K562 (cell line): ENCODE results near the gene SLC17A9. TPM values are rescaled to one million over a fixed set of nuclear protein-coding genes. Genes with fewer than 3 reads are reported as not detected.

Experiments
- ATAC-seq: fragments of 200-7000 bp; cut with Tn5 transposase; 3 replicates; pipeline ENCODE4 v1.9.1; 2020; ENCODE audit warnings: moderate library complexity
- BruUV-seq: library from RNA; stranded (reverse); fragments of 400-500 nt; replicated peaks from 2 replicates; lab custom pipeline; 2021; lab: Mats Ljungman, UMichigan
- CTCF ChIA-PET: fragments of 300-600 bp; formaldehyde crosslinking; extraction: SDS; loops from one replicate; lab custom pipeline; 2021; ENCODE audit warnings: low intra/inter-chr PET ratio; lab: Yijun Ruan, JAX
- POLR2A ChIA-PET: fragments of 300-600, 350-650 bp; sonication (Branson Sonifier 250); formaldehyde crosslinking; extraction: SDS; loops from one replicate; lab custom pipeline; 2021; ENCODE audit warnings: antibody characterized with exemption, inconsistent platforms; lab: Yijun Ruan, JAX
- DNase-seq, 4 experiments: peaks; one replicate each; pipeline versions ENCODE4 v3.0.0 to v3.0.0-alpha.2; 2011 to 2018; ENCODE audit warnings: low spot score in 3 of 4, mixed read lengths in 3 of 4; ENCODE audit errors: extremely low read depth in 1 of 4
- FAIRE-seq: peaks from 2 replicates; lab custom pipeline; 2011; peaks lifted over from hg19 to GRCh38; lab: Jason Lieb, UNC
- H2AFZ ChIP-seq: 2 replicates; pipeline ENCODE4 v1.6.0; 2011; ENCODE audit warnings: low read depth, low read length, control low read depth, inconsistent platforms
- H3K27ac ChIP-seq: fragments of 200-600 bp; 3 replicates; pipeline ENCODE4 v1.8.0; 2011; ENCODE audit warnings: low read depth, mild to moderate bottlenecking, control low read depth, inconsistent platforms, low read length, moderate library complexity, mixed read lengths; ENCODE audit errors: extremely low read depth
- H3K27me3 ChIP-seq, 2 experiments: fragments of 300-600 bp in 1 of 2; 2 replicates in 1 of 2; 3 replicates in 1 of 2; pipeline versions ENCODE4 v1.6.0 to v1.8.0; 2011; ENCODE audit warnings: inconsistent platforms in 2 of 2, low read length in 2 of 2, mild to moderate bottlenecking in 1 of 2, mixed read lengths in 1 of 2, moderate library complexity in 1 of 2; ENCODE audit not compliant: control insufficient read depth in 2 of 2, insufficient read depth in 2 of 2
- H3K36me3 ChIP-seq: fragments of 300-600 bp; 3 replicates; pipeline ENCODE4 v1.8.0; 2011; ENCODE audit warnings: mild to moderate bottlenecking, low read length, inconsistent platforms; ENCODE audit not compliant: control insufficient read depth, insufficient read depth
- H3K4me1 ChIP-seq, 2 experiments: fragments of 200-600 bp in 1 of 2; replicated peaks in 1 of 2; 2 replicates in 1 of 2; 3 replicates in 1 of 2; pipeline versions ENCODE4 v1.5.1 to v1.8.0; 2011; ENCODE audit warnings: inconsistent platforms in 2 of 2, low read length in 2 of 2, mild to moderate bottlenecking in 1 of 2, mixed read lengths in 1 of 2, moderate library complexity in 1 of 2; ENCODE audit not compliant: control insufficient read depth in 2 of 2, insufficient read depth in 2 of 2
- H3K4me2 ChIP-seq: 2 replicates; pipeline ENCODE4 v1.6.1; 2011; ENCODE audit warnings: low read length, control low read depth, inconsistent platforms, mixed read lengths; ENCODE audit not compliant: insufficient read depth
- H3K4me3 ChIP-seq: fragments of 200-600 bp; sonication (generic), shearing (Covaris generic); 2 replicates; pipeline ENCODE4 v1.5.1; 2016; ENCODE audit warnings: control low read depth, inconsistent platforms
- H3K79me2 ChIP-seq: fragments of 200-600 bp; 3 replicates; pipeline ENCODE4 v1.8.0; 2011; ENCODE audit warnings: low read length, inconsistent platforms; ENCODE audit not compliant: control insufficient read depth, insufficient read depth
- H3K9ac ChIP-seq, 2 experiments: 2 replicates each; pipeline versions ENCODE4 v1.6.0 to v1.6.1; 2011; ENCODE audit warnings: low read depth in 2 of 2, low read length in 2 of 2, control low read depth in 1 of 2, inconsistent platforms in 1 of 2, mild to moderate bottlenecking in 1 of 2, mixed read lengths in 1 of 2; ENCODE audit not compliant: insufficient read depth in 1 of 2
- H3K9me1 ChIP-seq: one replicate; pipeline ENCODE4 v1.6.0; 2011; ENCODE audit warnings: inconsistent platforms, mild to moderate bottlenecking, low read length, moderate library complexity; ENCODE audit not compliant: control insufficient read depth, insufficient read depth
- H3K9me3 ChIP-seq: replicated peaks from 2 replicates; pipeline ENCODE4 v1.5.1; 2011; ENCODE audit warnings: low read depth, low read length, inconsistent platforms; ENCODE audit not compliant: control insufficient read depth, insufficient read depth
- H4K20me1 ChIP-seq: replicated peaks from 2 replicates; pipeline ENCODE4 v1.6.1; 2011; ENCODE audit warnings: low read length, inconsistent platforms, mixed read lengths; ENCODE audit not compliant: control insufficient read depth, insufficient read depth
- BRCA1 ChIP-seq, 2 experiments: fragments of 450-650 bp in 1 of 2; sonication (generic) in 1 of 2; formaldehyde crosslinking in 1 of 2; IDR thresholded peaks; 2 replicates each; pipeline versions ENCODE4 v1.5.0 to v1.6.1; 2017 to 2020; ENCODE audit warnings: mild to moderate bottlenecking in 1 of 2, missing genetic modification reagents in 1 of 2
- FOXJ2 ChIP-seq: fragments of 200-800 bp; sonication (Bioruptor generic); IDR thresholded peaks from 2 replicates; pipeline ENCODE4 v1.6.1; 2016; ENCODE audit warnings: missing genetic modification characterization, missing compliant biosample characterization
- SNRNP70 ChIP-seq: fragments of 200-400 bp; formaldehyde crosslinking; optimal IDR thresholded peaks from 2 replicates; pipeline ENCODE3; 2017; ENCODE audit warnings: low read depth, low read length
- TBL1XR1 ChIP-seq, 2 experiments: IDR thresholded peaks; 2 replicates each; pipeline ENCODE4 v1.6.1; 2012; ENCODE audit warnings: improper control_type of control experiment in 2 of 2, low read length in 2 of 2, mild to moderate bottlenecking in 1 of 2
- WGBS: fragments of 100-300 bp; shearing (Covaris generic); methylation state at CpG from one replicate; pipeline ENCODE4 v1.1.6; 2016; ENCODE audit warnings: low coverage, mixed read lengths; ENCODE audit not compliant: insufficient coverage; ENCODE audit errors: missing lambda C conversion rate; 5-methylcytosine and 5-hydroxymethylcytosine counted together
- in situ Hi-C: fragments of 300-500 bp; cut with MboI; formaldehyde crosslinking; loops from 4 replicates; pipeline ENCODE4 v1.15.0; 2018; ENCODE audit warnings: inconsistent platforms, mixed read lengths
- intact Hi-C: fragments of 100-400 bp; cut with micrococcal nuclease; formaldehyde crosslinking; loops from 2 replicates; pipeline ENCODE4 v1.14.2; 2022
- polyA plus RNA-seq, 8 experiments: library from polyadenylated mRNA; depleted of rRNA in 4 of 8; stranded (reverse) in 5 of 8; unstranded in 3 of 8; fragments of >200 nt; fragmentation: Nextera tagmentation in 2 of 8; fragmentation: Illumina TruSeq in 1 of 8; extraction: Ambion mirVana in 2 of 8; extraction: Trizol in 1 of 8; gene quantifications; 2 replicates each; pipeline versions ENCODE4 v1.2.1 to v1.2.3, GENCODE V29; 2011 to 2014; ENCODE audit warnings: inconsistent platforms in 1 of 8, missing spikeins in 1 of 8
- total RNA-seq, 7 experiments: library from RNA; depleted of rRNA in 6 of 7; stranded (reverse); fragments of >200 nt in 6 of 7; fragmentation: Illumina TruSeq in 2 of 7; extraction: Trizol in 2 of 7; gene quantifications; 2 replicates each; pipeline versions ENCODE4 v1.2.1 to v1.2.3, GENCODE V29; 2011 to 2021; ENCODE audit warnings: low replicate concordance in 1 of 7
- TF ChIP-seq, protein P1 (sequence below): sonication (generic); formaldehyde crosslinking; IDR thresholded peaks from 2 replicates; pipeline ENCODE4 v1.8.1; 2023; ENCODE audit warnings: missing genetic modification reagents, mild to moderate bottlenecking, borderline replicate concordance

Gene SLC17A9
- total and polyA plus RNA-seq, 9 of the 15 experiments (the other 6 are each of a cell fraction or from before 2014, with no cell fraction given) = 0.04 to 0.31 TPM; not detected in 7

DNA sequence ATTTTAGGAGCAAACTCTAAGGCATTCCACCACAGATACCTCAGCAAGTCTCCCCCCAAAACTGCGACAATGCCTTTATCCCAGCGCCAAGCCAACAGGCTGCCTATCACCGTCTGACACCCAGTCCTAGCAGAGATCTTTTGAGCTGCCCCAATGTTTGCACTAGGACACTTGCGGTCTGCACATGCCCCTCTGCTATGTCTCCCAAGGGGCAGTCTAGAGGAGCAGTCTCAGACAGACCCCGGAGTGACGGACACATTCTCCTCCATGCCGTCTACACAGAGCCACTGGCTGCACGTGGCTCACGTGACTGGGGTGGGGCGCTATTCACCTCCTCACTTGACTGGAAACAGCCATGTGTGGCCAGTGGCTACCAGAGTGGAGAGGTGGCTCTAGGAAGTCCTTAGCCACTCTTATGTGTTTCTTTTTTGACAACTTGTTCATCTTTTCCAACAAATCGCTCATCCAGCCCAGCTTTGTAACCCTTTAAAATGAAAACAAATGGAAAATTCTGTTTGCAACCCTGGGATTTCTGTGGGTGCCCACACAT is 42.2 kb upstream of the SLC17A9 start:
- H3K27me3 ChIP-seq = no peaks in the 10 kb centered on the region
- intact Hi-C loops (no loop called here), in situ Hi-C loops (no loop called here)
- peaks cover 92% of the 10 kb centered on the region for H3K36me3 ChIP-seq
- peaks cover 27% of the 10 kb centered on the region for H4K20me1 ChIP-seq
- WGBS = 94% methylated on average over 11 of the region's 11 CpGs
- CTCF ChIA-PET = no interaction called here
- no peak for ATAC-seq
- POLR2A ChIA-PET = interaction anchor here (0.6 to 6.5 kb wide), 3 partner anchors 12 to 84 kb away, joined by 4 to 45 read pairs (median 4); partner anchors contain the start of gene DIDO1
- no peaks in the 10 kb centered on the region for H3K9me3 ChIP-seq
- no peak overlapping the region for H2AFZ ChIP-seq
- TF ChIP-seq BRCA1 (IDR thresholded peaks at IDR 0.05) (no peak), BRCA1 (CRISPR knock-in tag; IDR thresholded peaks at IDR 0.05) (no peak), FOXJ2 (tag) (no peak), TBL1XR1 (IDR thresholded peaks at IDR 0.05; ENCODE audit: low read length in 2 of 2) (no peak), SNRNP70 (no peak)
- TF ChIP-seq, protein P1, sequence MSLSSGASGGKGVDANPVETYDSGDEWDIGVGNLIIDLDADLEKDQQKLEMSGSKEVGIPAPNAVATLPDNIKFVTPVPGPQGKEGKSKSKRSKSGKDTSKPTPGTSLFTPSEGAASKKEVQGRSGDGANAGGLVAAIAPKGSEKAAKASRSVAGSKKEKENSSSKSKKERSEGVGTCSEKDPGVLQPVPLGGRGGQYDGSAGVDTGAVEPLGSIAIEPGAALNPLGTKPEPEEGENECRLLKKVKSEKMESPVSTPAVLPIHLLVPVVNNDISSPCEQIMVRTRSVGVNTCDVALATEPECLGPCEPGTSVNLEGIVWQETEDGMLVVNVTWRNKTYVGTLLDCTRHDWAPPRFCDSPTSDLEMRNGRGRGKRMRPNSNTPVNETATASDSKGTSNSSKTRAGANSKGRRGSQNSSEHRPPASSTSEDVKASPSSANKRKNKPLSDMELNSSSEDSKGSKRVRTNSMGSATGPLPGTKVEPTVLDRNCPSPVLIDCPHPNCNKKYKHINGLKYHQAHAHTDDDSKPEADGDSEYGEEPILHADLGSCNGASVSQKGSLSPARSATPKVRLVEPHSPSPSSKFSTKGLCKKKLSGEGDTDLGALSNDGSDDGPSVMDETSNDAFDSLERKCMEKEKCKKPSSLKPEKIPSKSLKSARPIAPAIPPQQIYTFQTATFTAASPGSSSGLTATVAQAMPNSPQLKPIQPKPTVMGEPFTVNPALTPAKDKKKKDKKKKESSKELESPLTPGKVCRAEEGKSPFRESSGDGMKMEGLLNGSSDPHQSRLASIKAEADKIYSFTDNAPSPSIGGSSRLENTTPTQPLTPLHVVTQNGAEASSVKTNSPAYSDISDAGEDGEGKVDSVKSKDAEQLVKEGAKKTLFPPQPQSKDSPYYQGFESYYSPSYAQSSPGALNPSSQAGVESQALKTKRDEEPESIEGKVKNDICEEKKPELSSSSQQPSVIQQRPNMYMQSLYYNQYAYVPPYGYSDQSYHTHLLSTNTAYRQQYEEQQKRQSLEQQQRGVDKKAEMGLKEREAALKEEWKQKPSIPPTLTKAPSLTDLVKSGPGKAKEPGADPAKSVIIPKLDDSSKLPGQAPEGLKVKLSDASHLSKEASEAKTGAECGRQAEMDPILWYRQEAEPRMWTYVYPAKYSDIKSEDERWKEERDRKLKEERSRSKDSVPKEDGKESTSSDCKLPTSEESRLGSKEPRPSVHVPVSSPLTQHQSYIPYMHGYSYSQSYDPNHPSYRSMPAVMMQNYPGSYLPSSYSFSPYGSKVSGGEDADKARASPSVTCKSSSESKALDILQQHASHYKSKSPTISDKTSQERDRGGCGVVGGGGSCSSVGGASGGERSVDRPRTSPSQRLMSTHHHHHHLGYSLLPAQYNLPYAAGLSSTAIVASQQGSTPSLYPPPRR = no peak
- TF ChIP-seq, all 486 proteins: peak for 0
- BruUV-seq = no TSS peak
- H3K4me1 ChIP-seq = peaks cover 5% of the 10 kb centered on the region in 2 experiments; a peak in 3 of 5 replicates
- no peak overlapping the region for H3K4me2 ChIP-seq
- no peak overlapping the region for H3K4me3 ChIP-seq
- H3K79me2 ChIP-seq = peaks cover 68% of the 10 kb centered on the region
- DNase-seq (no peak), FAIRE-seq (no peak)
- H3K9ac ChIP-seq = no peak overlapping the region
- H3K9me1 ChIP-seq = peaks cover 5% of the 10 kb centered on the region
- no peak overlapping the region for H3K27ac ChIP-seq
